Measurements from ENCODE around the gene TMEM116. TPM values are rescaled to one million over a fixed set of nuclear protein-coding genes. Genes with fewer than 3 reads are reported as not detected.
A peak's percentile ranks its signal among the peaks of the same experiment; 100 is the strongest.

The TMEM116 gene
- total RNA-seq, 1 donor from 2014 or later, result 28.4 TPM

GRCh38 chr12:112031472-112031871 lies 18.5 kb upstream of the TMEM116 start:
- Histone ChIP-seq H3K79me2 (ENCODE audit: low read depth) (no peaks in the 10 kb centered on the region), H4K20me1 (ENCODE audit: low read depth) (no peaks in the 10 kb centered on the region), H3K4me3 (no peak overlapping the region), H3F3A (ENCODE audit: low read depth) (peaks cover 24% of the 10 kb centered on the region), H3K36me3 (peaks cover 29% of the 10 kb centered on the region), H3K9ac (no peak overlapping the region), H3K9me3 (ENCODE audit: low read depth) (no peaks in the 10 kb centered on the region), H3K4me2 (no peak overlapping the region), H3K4me1 (no peaks in the 10 kb centered on the region), H3K27ac (no peak overlapping the region), H2AFZ (replicated peaks) (no peak overlapping the region), H3K27me3 (no peaks in the 10 kb centered on the region)
- no peak overlapping the region for H3K4me3 Mint-ChIP-seq
- H3K27me3 Mint-ChIP-seq (ENCODE audit: insufficient read depth, low read depth), result peaks cover 2% of the 10 kb centered on the region
- H3K27ac Mint-ChIP-seq, result no peak overlapping the region
- no peak for TF ChIP-seq EZH2 (IDR thresholded peaks at IDR 0.05)
- TF ChIP-seq, protein P1, sequence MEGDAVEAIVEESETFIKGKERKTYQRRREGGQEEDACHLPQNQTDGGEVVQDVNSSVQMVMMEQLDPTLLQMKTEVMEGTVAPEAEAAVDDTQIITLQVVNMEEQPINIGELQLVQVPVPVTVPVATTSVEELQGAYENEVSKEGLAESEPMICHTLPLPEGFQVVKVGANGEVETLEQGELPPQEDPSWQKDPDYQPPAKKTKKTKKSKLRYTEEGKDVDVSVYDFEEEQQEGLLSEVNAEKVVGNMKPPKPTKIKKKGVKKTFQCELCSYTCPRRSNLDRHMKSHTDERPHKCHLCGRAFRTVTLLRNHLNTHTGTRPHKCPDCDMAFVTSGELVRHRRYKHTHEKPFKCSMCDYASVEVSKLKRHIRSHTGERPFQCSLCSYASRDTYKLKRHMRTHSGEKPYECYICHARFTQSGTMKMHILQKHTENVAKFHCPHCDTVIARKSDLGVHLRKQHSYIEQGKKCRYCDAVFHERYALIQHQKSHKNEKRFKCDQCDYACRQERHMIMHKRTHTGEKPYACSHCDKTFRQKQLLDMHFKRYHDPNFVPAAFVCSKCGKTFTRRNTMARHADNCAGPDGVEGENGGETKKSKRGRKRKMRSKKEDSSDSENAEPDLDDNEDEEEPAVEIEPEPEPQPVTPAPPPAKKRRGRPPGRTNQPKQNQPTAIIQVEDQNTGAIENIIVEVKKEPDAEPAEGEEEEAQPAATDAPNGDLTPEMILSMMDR (IDR thresholded peaks at IDR 0.05), result no peak
- TF ChIP-seq EZH2phosphoT487 (IDR thresholded peaks at IDR 0.05), result no peak
- DNase-seq (ENCODE audit: low spot score), result no peak
- peaks cover 18% of the 10 kb centered on the region for H3K36me3 Mint-ChIP-seq
- no peaks in the 10 kb centered on the region for H3K9me3 Mint-ChIP-seq
- H3K4me1 Mint-ChIP-seq, result no peaks in the 10 kb centered on the region

DNA sequence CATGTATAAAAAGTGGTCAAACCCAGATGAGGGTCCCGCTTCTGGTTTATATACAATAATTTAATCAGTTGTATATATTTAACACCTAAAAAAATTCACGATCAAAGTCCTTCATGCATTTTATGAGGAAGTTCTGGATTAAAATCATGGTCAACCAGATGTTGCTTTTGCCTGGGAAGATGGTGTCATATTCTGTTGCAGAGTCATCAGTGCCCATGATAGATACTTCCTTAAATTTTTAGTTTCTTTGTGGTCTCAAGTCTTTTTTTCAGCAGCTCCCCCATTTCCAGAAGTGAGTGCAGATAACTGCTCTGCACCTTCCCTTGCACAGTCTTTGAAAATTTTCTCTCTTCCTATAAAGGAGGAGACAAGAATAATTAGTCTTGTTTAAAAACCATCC lies 16.3 kb upstream of the TMEM116 start:
- Histone ChIP-seq H2AFZ (replicated peaks) (no peak overlapping the region), H3K79me2 (ENCODE audit: low read depth) (no peaks in the 10 kb centered on the region), H3K9me3 (ENCODE audit: low read depth) (no peaks in the 10 kb centered on the region), H3K27ac (no peak overlapping the region), H3K36me3 (peaks cover 26% of the 10 kb centered on the region), H3K27me3 (no peaks in the 10 kb centered on the region), H3K9ac (no peak overlapping the region), H4K20me1 (ENCODE audit: low read depth) (no peaks in the 10 kb centered on the region), H3K4me1 (no peaks in the 10 kb centered on the region), H3F3A (ENCODE audit: low read depth) (peaks cover 35% of the 10 kb centered on the region), H3K4me2 (no peak overlapping the region), H3K4me3 (no peak overlapping the region)
- Mint-ChIP-seq H3K9me3 (no peaks in the 10 kb centered on the region), H3K27ac (no peak overlapping the region), H3K36me3 (peaks cover 23% of the 10 kb centered on the region), H3K4me3 (no peak overlapping the region), H3K27me3 (ENCODE audit: insufficient read depth, low read depth) (peaks cover 2% of the 10 kb centered on the region), H3K4me1 (no peaks in the 10 kb centered on the region)
- TF ChIP-seq, protein P1 (IDR thresholded peaks at IDR 0.05), result no peak
- TF ChIP-seq EZH2 (IDR thresholded peaks at IDR 0.05) (no peak), EZH2phosphoT487 (IDR thresholded peaks at IDR 0.05) (no peak)
- DNase-seq (ENCODE audit: low spot score), result no peak

DNA sequence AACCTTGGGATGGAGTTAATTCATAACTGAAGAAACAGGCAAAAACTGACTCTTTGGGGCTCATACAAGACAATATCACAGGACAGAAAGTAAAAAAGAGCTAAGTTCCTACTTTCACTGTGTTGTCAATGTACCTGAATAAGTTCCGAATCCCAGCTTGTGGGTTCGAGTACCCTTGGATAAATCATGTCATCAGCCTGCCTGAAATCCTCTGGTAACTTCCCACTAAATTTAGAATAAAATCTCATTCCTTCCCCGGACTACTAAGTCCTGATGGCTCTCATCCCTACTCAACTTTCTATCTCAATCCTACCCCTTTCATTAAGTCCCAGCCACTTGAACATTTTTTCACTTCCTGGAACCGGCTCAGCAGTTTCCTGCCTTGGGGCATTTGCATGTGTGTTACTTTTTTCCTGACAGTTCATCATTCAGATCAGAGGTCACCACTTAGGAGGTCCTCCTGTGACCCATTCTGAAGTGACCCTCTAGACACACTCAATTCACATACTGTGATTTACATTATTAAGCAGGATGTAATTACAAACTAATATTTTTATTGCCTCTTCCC lies 12.9 kb upstream of the TMEM116 start:
- H3K27me3 Mint-ChIP-seq (ENCODE audit: insufficient read depth, low read depth), result peaks cover 2% of the 10 kb centered on the region
- Histone ChIP-seq H2AFZ (replicated peaks) (no peak overlapping the region), H3K4me3 (no peak overlapping the region), H3K79me2 (ENCODE audit: low read depth) (peaks cover 11% of the 10 kb centered on the region), H3K36me3 (peaks cover 13% of the 10 kb centered on the region), H3K27me3 (no peaks in the 10 kb centered on the region), H3F3A (ENCODE audit: low read depth) (peaks cover 41% of the 10 kb centered on the region), H3K9me3 (ENCODE audit: low read depth) (no peaks in the 10 kb centered on the region), H3K27ac (peak overlapping the region; percentile 30), H3K9ac (no peak overlapping the region), H3K4me2 (no peak overlapping the region), H4K20me1 (ENCODE audit: low read depth) (peaks cover 3% of the 10 kb centered on the region), H3K4me1 (no peaks in the 10 kb centered on the region)
- no peak overlapping the region for H3K4me3 Mint-ChIP-seq
- TF ChIP-seq, protein P1 (IDR thresholded peaks at IDR 0.05), result no peak
- TF ChIP-seq EZH2phosphoT487 (IDR thresholded peaks at IDR 0.05) (no peak), EZH2 (IDR thresholded peaks at IDR 0.05) (no peak)
- no peak for DNase-seq (ENCODE audit: low spot score)
- no peaks in the 10 kb centered on the region for H3K9me3 Mint-ChIP-seq
- peaks cover 23% of the 10 kb centered on the region for H3K36me3 Mint-ChIP-seq
- H3K4me1 Mint-ChIP-seq, result no peaks in the 10 kb centered on the region
- H3K27ac Mint-ChIP-seq, result no peak overlapping the region

All from neural progenitor cell (in vitro differentiated cells).